Skeletal muscle satellite cell (primary cell): ENCODE measurements around the gene MPZL1.
"Not testable (repeated sequence)": the region's sequence is repeated elsewhere in the genome, so short reads cannot be mapped to it uniquely, and the experiment has no call there.

ENCODE experiments used
- H3K27me3 ChIP-seq: 2 replicates; pipeline ENCODE4 v1.7.0; 2013; ENCODE audit warnings: low read length; ENCODE audit not compliant: control insufficient read depth, insufficient read depth
- H3K36me3 ChIP-seq: 2 replicates; pipeline ENCODE4 v1.7.0; 2013; ENCODE audit warnings: mild to moderate bottlenecking, control low read depth, low read length; ENCODE audit not compliant: insufficient read depth
- H3K4me1 ChIP-seq: 2 replicates; pipeline ENCODE4 v1.7.0; 2013; ENCODE audit warnings: low read length; ENCODE audit not compliant: control insufficient read depth, insufficient read depth
- H3K4me2 ChIP-seq: 2 replicates; pipeline ENCODE4 v1.7.0; 2013; ENCODE audit warnings: mild to moderate bottlenecking, low read length
- H3K4me3 ChIP-seq: 2 replicates; pipeline ENCODE4 v1.7.0; 2013; ENCODE audit warnings: low read length
- H3K9ac ChIP-seq: 2 replicates; pipeline ENCODE4 v1.7.0; 2013; ENCODE audit warnings: mild to moderate bottlenecking, low read depth, low read length, moderate library complexity
- H3K9me3 ChIP-seq: replicated peaks from 2 replicates; pipeline ENCODE4 v1.7.0; 2013; ENCODE audit warnings: mild to moderate bottlenecking, control low read depth, low read length

MPZL1 gene

DNA sequence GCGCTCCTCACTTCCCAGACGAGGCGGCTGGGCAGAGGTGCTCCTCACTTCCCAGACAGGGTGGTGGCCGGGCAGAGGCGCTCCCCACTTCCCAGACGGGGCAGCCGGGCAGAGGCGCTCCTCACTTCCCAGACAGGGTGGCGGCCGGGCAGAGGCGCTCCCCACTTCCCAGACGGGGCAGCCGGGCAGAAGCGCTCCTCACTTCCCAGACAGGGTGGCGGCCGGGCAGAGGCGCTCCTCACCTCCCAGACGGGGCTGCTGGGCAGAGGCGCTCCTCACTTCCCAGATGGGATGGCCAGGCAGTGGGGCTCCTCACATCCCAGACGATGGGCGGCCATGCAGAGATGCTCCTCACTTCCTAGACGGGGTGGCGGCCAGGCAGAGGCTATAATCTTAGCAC is 84.5 kb downstream of the MPZL1 start:
- not testable (repeated sequence) for H3K9ac ChIP-seq, H3K36me3 ChIP-seq, H3K9me3 ChIP-seq, H3K27me3 ChIP-seq, H3K4me3 ChIP-seq, H3K4me2 ChIP-seq
- H3K4me1 ChIP-seq, result peaks cover 28% of the 10 kb centered on the region

DNA sequence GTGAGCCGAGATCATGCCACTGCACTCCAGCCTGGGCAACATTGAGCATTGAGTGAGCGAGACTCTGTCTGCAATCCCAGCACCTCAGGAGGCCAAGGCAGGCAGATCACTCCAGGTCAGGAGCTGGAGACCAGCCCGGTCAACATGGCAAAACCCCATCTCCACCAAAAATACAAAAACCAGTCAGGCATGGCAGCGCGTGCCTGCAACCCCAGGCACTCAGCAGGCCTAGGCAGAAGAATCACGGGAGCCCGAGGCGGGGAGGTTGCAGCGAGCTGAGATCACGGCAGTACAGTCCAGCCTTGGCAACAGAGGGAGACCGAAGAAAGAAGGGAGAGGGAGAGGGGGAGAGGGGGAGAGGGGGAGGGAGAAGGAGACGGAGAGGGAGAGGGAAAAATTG is 84.9 kb downstream of the MPZL1 start:
- not testable (repeated sequence) for H3K36me3 ChIP-seq, H3K27me3 ChIP-seq, H3K9ac ChIP-seq, H3K9me3 ChIP-seq, H3K4me2 ChIP-seq, H3K4me3 ChIP-seq
- peaks cover 28% of the 10 kb centered on the region for H3K4me1 ChIP-seq

DNA sequence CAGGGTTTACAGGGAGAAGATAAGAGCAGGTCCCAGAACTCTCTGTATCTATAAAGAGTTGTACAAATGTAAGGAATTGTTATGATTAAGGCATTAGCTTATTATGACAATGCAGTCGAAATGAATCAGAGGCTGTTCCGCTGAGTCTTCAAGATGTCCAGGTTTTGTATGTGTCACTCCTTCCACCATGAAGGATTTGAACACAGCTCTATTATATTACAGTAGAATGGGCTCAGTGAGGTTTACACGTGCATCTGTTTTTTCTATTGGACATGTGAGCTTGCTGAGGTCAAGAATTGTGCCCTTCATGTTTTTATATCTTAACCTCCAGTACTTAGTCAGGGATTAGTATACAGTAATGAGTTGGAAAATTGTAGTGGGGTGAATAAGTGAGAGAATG is 86.3 kb downstream of the MPZL1 start:
- H3K4me2 ChIP-seq, result no peak overlapping the region
- no peak overlapping the region for H3K4me3 ChIP-seq

DNA sequence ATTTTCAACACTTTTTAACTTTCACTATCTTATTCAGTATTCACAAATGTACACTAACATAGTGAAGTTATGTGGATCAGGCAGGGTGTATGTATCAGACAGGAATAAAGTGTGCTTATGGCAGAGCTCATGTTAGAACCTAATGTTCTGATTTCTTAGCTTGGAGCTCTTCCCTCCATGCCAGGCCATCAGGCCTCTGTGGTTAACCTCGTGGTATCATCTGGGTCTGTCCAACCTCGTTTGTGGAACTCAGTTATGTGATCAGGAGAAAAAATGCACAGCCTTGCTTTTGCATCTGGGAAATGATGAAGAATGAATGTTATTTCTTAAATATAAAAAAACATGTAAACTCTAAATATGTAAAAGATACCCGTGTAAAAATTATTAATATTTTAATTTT is 86.9 kb downstream of the MPZL1 start:
- no peak overlapping the region for H3K9ac ChIP-seq
- H3K36me3 ChIP-seq, result no peaks in the 10 kb centered on the region
- peaks cover 28% of the 10 kb centered on the region for H3K4me1 ChIP-seq
- no peak overlapping the region for H3K4me3 ChIP-seq
- no peaks in the 10 kb centered on the region for H3K27me3 ChIP-seq
- H3K9me3 ChIP-seq, result no peaks in the 10 kb centered on the region
- no peak overlapping the region for H3K4me2 ChIP-seq

More for the DNA sequence above, 86.3 kb downstream of the MPZL1 start:
- no peaks in the 10 kb centered on the region for H3K9me3 ChIP-seq
- H3K36me3 ChIP-seq, result no peaks in the 10 kb centered on the region
- no peaks in the 10 kb centered on the region for H3K27me3 ChIP-seq
- peaks cover 28% of the 10 kb centered on the region for H3K4me1 ChIP-seq
- H3K9ac ChIP-seq, result no peak overlapping the region

DNA sequence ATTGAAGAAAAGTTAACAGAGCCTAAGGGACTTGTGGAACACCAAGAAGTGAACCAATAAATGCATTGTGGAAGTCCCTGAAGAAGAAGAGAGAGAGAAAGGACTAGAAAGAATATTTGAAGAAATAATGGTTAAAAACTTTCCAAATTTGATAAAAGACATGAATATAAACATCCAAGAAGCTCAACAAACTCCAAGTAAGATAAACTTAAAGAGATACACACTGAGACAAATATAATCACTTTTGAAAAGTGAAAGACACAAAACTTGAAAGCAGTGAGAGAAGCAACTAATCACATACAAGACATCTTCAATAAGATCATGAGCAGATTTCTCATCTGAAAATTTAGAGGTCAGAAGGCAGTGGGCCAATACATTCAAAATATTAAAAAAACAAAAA is 91.2 kb downstream of the MPZL1 start:
- no peaks in the 10 kb centered on the region for H3K27me3 ChIP-seq
- H3K36me3 ChIP-seq, result no peaks in the 10 kb centered on the region
- no peak overlapping the region for H3K4me3 ChIP-seq
- H3K9ac ChIP-seq, result no peak overlapping the region
- H3K4me1 ChIP-seq, result peaks cover 7% of the 10 kb centered on the region
- no peak overlapping the region for H3K4me2 ChIP-seq
- peaks cover 3% of the 10 kb centered on the region for H3K9me3 ChIP-seq

DNA sequence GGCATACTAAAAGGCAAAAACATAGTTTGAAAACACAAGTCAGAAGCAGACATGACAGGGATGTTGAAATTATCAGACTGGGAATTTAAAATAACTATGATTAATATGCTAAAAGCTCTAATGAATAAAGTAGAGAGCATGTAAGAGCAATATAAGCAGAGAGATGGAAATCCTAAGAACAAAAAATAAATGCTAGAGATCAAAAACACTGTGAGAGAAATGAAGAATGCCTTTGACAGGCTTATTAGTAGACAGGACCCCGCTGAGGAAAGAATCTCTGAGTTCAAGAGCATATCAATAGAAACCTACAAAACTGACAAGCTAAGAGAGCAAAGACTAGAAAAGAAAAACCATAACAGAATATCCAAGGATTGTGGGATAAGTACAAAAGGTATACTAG is 93.9 kb downstream of the MPZL1 start:
- H3K9me3 ChIP-seq, result peaks cover 3% of the 10 kb centered on the region
- H3K4me1 ChIP-seq, result peaks cover 9% of the 10 kb centered on the region
- H3K9ac ChIP-seq, result no peak overlapping the region
- H3K4me2 ChIP-seq, result no peak overlapping the region
- no peaks in the 10 kb centered on the region for H3K36me3 ChIP-seq
- no peaks in the 10 kb centered on the region for H3K27me3 ChIP-seq
- H3K4me3 ChIP-seq, result no peak overlapping the region

DNA sequence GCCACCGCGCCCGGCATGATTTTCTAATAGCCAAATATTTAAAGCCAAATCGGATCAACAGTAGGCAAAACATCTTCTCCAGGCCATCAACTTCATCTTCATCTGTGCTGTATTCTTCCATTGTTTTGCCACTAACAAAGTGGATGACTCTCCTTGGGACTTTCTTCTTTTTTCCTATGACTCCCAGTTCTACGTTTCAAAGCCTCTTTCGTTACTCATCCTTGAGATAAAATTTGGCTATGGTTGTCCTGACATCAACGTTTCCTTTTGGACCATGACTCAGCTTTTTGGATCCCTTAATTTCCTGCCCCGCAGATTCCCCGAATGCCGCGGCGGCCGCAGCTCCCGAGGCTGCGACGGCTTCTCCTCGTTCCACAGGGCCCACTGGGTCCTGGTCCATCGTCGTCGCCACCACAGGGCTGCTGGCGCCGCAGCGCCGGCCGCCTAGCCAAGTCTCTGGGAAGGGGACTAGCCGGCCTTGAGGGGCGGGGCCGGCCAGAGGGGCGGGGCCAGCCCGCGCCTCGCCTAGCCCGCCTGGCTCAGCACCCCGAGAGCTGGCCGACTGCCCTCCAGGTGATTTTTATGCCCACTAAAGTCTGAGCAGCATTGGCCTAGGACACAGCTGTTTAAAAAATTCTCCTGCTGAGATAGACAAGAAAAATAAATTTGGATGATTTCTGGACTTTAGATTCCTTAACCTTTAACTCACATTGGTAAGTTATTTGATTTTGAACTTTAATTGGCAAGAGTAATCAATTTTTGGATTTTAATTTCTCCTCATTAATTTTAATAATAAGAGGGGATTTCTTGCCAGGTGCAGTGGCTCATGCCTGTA is 98.3 kb downstream of the MPZL1 start:
- no peaks in the 10 kb centered on the region for H3K36me3 ChIP-seq
- H3K4me2 ChIP-seq, result peak overlapping the region; percentile 67
- H3K9ac ChIP-seq, result peak overlapping the region; percentile 79
- H3K4me1 ChIP-seq, result peaks cover 31% of the 10 kb centered on the region
- H3K9me3 ChIP-seq, result peaks cover 3% of the 10 kb centered on the region
- peak overlapping the region; percentile 48 for H3K4me3 ChIP-seq
- H3K27me3 ChIP-seq, result no peaks in the 10 kb centered on the region

DNA sequence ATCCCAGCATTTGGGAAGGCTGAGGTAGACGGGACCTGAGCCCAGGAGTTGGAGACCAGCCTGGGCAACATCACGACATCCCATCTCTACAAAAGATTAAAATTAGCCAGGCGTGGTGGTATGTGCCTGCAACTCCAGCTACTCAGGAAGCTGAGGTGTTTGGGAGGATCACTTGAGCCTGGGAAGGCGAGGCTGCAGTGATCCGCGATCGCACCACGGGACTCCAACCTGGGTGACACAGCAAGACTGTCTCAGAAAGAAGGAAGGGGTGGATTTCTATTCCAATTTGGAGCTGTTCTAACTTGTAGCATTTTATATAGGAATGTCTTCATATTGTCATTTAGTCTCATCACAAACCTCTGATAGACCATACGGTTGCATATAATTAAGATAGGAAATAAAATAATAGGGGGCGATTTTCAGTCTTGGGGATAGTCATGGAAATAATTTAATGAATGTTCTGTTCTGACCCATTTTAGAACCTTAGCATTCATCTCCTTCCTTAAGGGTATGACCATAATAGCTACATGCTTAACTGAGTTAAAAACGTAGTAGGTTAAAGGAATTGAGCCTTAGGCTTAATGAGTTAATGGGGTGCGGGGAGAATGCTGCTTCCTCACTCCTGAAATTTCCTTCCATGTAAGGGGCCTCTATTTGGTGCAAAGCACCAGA is 99.0 kb downstream of the MPZL1 start:
- Histone ChIP-seq H3K4me2 (peak overlapping the region; percentile 67), H3K4me1 (peaks cover 31% of the 10 kb centered on the region), H3K9me3 (no peaks in the 10 kb centered on the region), H3K9ac (peak overlapping the region; percentile 79), H3K36me3 (no peaks in the 10 kb centered on the region), H3K27me3 (no peaks in the 10 kb centered on the region), H3K4me3 (peak overlapping the region; percentile 48)

DNA sequence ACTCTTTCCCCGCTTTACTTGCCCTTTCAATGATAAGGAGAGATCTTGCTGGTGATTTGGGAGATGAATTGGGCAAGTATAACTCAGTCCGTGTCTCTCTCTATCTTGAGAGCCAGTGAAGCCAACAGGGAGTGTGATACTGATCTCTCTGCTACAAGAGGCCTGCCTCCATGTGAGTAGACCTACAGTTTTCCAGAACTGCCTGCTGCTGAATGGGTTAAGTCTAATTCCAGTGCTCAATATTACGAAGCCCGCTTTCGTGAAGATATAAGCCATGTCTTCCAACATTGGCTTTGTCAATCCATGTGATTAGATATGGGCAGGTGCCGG is 99.5 kb downstream of the MPZL1 start:
- Histone ChIP-seq H3K4me2 (peak overlapping the region; percentile 43), H3K9me3 (no peaks in the 10 kb centered on the region), H3K4me1 (peaks cover 31% of the 10 kb centered on the region), H3K4me3 (no peak overlapping the region), H3K36me3 (no peaks in the 10 kb centered on the region), H3K27me3 (no peaks in the 10 kb centered on the region), H3K9ac (peak overlapping the region; percentile 16)

DNA sequence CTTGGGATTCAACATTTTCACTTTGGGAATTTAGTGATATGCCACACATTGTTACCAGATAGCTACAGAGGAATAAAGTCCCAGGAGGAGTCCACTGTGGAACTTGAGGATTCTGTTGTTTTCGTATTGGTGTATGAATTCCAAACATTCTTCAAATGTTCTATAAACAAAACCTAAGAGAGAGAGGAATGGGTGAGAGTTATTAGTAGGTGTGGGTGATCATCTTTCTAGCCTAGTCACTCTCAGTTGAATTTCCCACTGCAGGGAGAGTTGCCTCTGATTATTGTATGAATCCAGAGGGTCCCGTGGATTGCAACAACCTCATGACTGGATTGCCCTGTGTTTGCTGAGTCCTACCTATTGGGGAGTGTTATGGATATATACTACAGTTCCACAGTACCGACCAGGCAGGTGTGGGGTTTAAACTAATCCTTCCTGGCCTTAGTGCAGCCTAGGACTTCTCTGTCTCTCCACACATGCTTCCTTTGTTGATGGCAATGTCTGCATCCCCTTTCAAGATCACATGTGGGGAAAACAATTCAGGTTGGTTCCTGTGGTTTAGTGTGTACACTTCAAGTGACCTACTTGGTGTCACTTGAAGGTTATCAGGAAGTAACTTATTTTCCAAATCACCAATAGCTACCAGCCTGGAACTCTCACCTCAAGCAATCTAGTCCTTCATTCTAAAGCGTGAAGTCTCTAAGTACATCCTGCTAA is 100.3 kb downstream of the MPZL1 start:
- Histone ChIP-seq H3K4me3 (peak overlapping the region; percentile 27), H3K27me3 (no peaks in the 10 kb centered on the region), H3K36me3 (no peaks in the 10 kb centered on the region), H3K9me3 (no peaks in the 10 kb centered on the region), H3K9ac (peak overlapping the region; percentile 45), H3K4me1 (peaks cover 31% of the 10 kb centered on the region), H3K4me2 (peak overlapping the region; percentile 43)

DNA sequence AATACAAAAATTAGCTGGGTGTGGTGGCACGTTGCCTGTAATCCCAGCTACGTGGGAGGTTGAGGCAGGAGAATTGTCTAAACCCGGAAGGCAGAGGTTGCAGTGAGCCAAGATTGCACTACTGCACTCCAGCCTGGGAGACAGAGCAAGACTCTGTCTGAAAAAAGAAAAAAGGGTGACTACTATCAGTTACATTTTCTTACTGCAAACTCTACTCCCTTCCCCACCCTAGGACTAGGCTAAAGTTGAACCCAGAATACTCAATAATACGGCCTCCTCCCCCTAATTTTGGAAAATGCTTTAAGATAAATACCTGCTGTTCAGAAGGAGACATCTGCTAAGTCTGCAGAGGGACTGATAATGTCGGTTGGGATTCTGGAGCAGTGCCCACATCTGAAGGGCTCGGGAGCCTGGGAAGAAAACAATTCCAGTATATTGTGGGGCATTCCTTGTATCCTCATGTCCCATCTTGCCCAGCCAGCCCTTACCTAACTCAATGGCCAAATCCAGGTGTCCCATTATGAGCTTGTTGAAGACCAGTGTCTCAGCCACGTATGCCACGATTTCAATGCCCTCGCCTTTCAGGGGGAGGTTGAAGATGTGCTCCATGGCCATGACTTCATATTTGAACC is 102.5 kb downstream of the MPZL1 start:
- Histone ChIP-seq H3K4me3 (no peak overlapping the region), H3K9ac (no peak overlapping the region)

More for the DNA sequence above, 102.5 kb downstream of the MPZL1 start:
- no peaks in the 10 kb centered on the region for H3K27me3 ChIP-seq
- no peak overlapping the region for H3K4me2 ChIP-seq
- H3K36me3 ChIP-seq, result no peaks in the 10 kb centered on the region
- H3K9me3 ChIP-seq, result no peaks in the 10 kb centered on the region
- peaks cover 31% of the 10 kb centered on the region for H3K4me1 ChIP-seq
